CD4-positive, alpha-beta T cell treated with Interleukin-4 for 4 hours (primary cell): ENCODE measurements around the gene HMHB1.
A peak's percentile ranks its signal among the peaks of the same experiment; 100 is the strongest.
"Not testable (repeated sequence)": the region's sequence is repeated elsewhere in the genome, so short reads cannot be mapped to it uniquely, and the experiment has no call there.

Source experiments
- DNase-seq: peaks from one replicate; pipeline ENCODE4 v3.0.0-alpha.2; 2020

The HMHB1 gene

GRCh38 chr5:143805861-143806260 is 6.1 kb upstream of the HMHB1 start:
- DNase-seq: no peak

- no peak for DNase-seq
Measured at GRCh38 chr5:143806579-143806978, 5.4 kb upstream of the HMHB1 start.

GRCh38 chr5:143807401-143807800 is 4.6 kb upstream of the HMHB1 start:
- no peak for DNase-seq

- not testable (repeated sequence) for DNase-seq
Measured at GRCh38 chr5:143816370-143816769, 4.4 kb downstream of the HMHB1 start.

GRCh38 chr5:143819716-143820115 is 7.8 kb downstream of the HMHB1 start:
- no peak for DNase-seq

- no peak for DNase-seq
Measured at GRCh38 chr5:143820451-143820850, 8.5 kb downstream of the HMHB1 start.

GRCh38 chr5:143824851-143825720 is 13.1 kb downstream of the HMHB1 start:
- peak; percentile 82 for DNase-seq

GRCh38 chr5:143826951-143827444 is 15.0 kb downstream of the HMHB1 start:
- peak; percentile 42 for DNase-seq

- DNase-seq: peak; percentile 21
Measured at GRCh38 chr5:143828710-143829109, 16.7 kb downstream of the HMHB1 start.

- DNase-seq: no peak
Measured at GRCh38 chr5:143833177-143833576, 21.2 kb downstream of the HMHB1 start.

GRCh38 chr5:143835251-143835650 is 23.3 kb downstream of the HMHB1 start:
- no peak for DNase-seq

GRCh38 chr5:143836161-143836725 is 24.3 kb downstream of the HMHB1 start:
- DNase-seq: no peak

GRCh38 chr5:143837306-143837848 is 25.4 kb downstream of the HMHB1 start:
- no peak for DNase-seq

GRCh38 chr5:143841446-143841845 is 29.5 kb downstream of the HMHB1 start:
- DNase-seq: no peak

GRCh38 chr5:143842920-143843319 is 31.0 kb downstream of the HMHB1 start:
- no peak for DNase-seq

GRCh38 chr5:143843461-143843860 is 31.5 kb downstream of the HMHB1 start:
- DNase-seq: no peak

GRCh38 chr5:143850050-143850683 is 38.2 kb downstream of the HMHB1 start:
- DNase-seq: no peak

- no peak for DNase-seq
Measured at GRCh38 chr5:143851383-143851782, 39.4 kb downstream of the HMHB1 start.

- no peak for DNase-seq
Measured at GRCh38 chr5:143860211-143860610, 48.2 kb downstream of the HMHB1 start.

- DNase-seq: no peak
Measured at GRCh38 chr5:143862271-143862670, 50.3 kb downstream of the HMHB1 start.

- DNase-seq: no peak
Measured at GRCh38 chr5:143865426-143866025, 53.6 kb downstream of the HMHB1 start.
